ENCODE results near the gene THADA.

THADA gene

GRCh38 chr2:43209204-43209717 is 386.6 kb downstream of the THADA start:
- DNase-seq (ENCODE audit: low spot score), result no peak

- DNase-seq (ENCODE audit: low spot score), result no peak
These were observed 388.1 kb downstream of the THADA start for GRCh38 chr2:43207553-43208300.

- no peak for DNase-seq (ENCODE audit: low spot score)
These were observed 389.2 kb downstream of the THADA start for GRCh38 chr2:43206602-43207001.

GRCh38 chr2:43203373-43203772 is 392.5 kb downstream of the THADA start:
- DNase-seq (ENCODE audit: low spot score), result no peak

GRCh38 chr2:43202289-43202688 is 393.5 kb downstream of the THADA start:
- no peak for DNase-seq (ENCODE audit: low spot score)

GRCh38 chr2:43201497-43201896 is 394.3 kb downstream of the THADA start:
- no peak for DNase-seq (ENCODE audit: low spot score)

GRCh38 chr2:43201016-43201415 is 394.8 kb downstream of the THADA start:
- no peak for DNase-seq (ENCODE audit: low spot score)

GRCh38 chr2:43199492-43200488 is 396.0 kb downstream of the THADA start:
- no peak for DNase-seq (ENCODE audit: low spot score)

GRCh38 chr2:43198263-43198662 is 397.6 kb downstream of the THADA start:
- DNase-seq (ENCODE audit: low spot score), result no peak

GRCh38 chr2:43197588-43197896 is 398.3 kb downstream of the THADA start:
- no peak for DNase-seq (ENCODE audit: low spot score)

GRCh38 chr2:43196768-43197587 is 398.9 kb downstream of the THADA start:
- DNase-seq (ENCODE audit: low spot score), result no peak

GRCh38 chr2:43194121-43194869 is 401.5 kb downstream of the THADA start:
- DNase-seq (ENCODE audit: low spot score), result no peak

- peak; percentile 32 for DNase-seq (ENCODE audit: low spot score)
These were observed 402.2 kb downstream of the THADA start for GRCh38 chr2:43193652-43194120.

GRCh38 chr2:43192744-43193651 is 402.8 kb downstream of the THADA start:
- DNase-seq (ENCODE audit: low spot score), result peak; percentile 34

GRCh38 chr2:43191947-43192516 is 403.8 kb downstream of the THADA start:
- peak; percentile 47 for DNase-seq (ENCODE audit: low spot score)

- peak; percentile 92 for DNase-seq (ENCODE audit: low spot score)
These were observed 405.4 kb downstream of the THADA start for GRCh38 chr2:43190311-43191052.

GRCh38 chr2:43189861-43190260 is 406.0 kb downstream of the THADA start:
- DNase-seq (ENCODE audit: low spot score), result peak; percentile 43

- no peak for DNase-seq (ENCODE audit: low spot score)
These were observed 407.1 kb downstream of the THADA start for GRCh38 chr2:43188561-43189386.

All from hematopoietic multipotent progenitor cell treated with erythropoietin and hydrocortisone succinate and interleukin-3 and kit ligand, for 15 days (in vitro differentiated cells).